GM21723 (cell line): ENCODE data around the gene PRKD3.

Source experiments
- ATAC-seq: cut with Tn5 transposase; IDR thresholded peaks from one replicate; pipeline ENCODE4 v1.9.1; 2021; ENCODE audit warnings: mild to moderate bottlenecking, moderate library complexity; ENCODE audit not compliant: unreplicated experiment

PRKD3 gene

GRCh38 chr2:37324786-37325624, at the start of gene PRKD3:
PRKD3 (minus strand) TSS chr2:37324833; CDS start chr2:37316524, 8,309 bp downstream.
- peak; percentile 72 for ATAC-seq

GRCh38 chr2:37372000-37372399, 47.4 kb upstream of the PRKD3 start:
- no peak for ATAC-seq

GRCh38 chr2:37370666-37371065, 46.0 kb upstream of the PRKD3 start:
- ATAC-seq = no peak

GRCh38 chr2:37367984-37368383, 43.4 kb upstream of the PRKD3 start:
- ATAC-seq = no peak

- no peak for ATAC-seq
Measured at GRCh38 chr2:37367310-37367709, 42.7 kb upstream of the PRKD3 start.

- no peak for ATAC-seq
Measured at GRCh38 chr2:37366773-37367172, 42.1 kb upstream of the PRKD3 start.

- ATAC-seq = peak; percentile 91
Measured at GRCh38 chr2:37365669-37366068, 41.0 kb upstream of the PRKD3 start.

- ATAC-seq = no peak
Measured at GRCh38 chr2:37364351-37364750, 39.7 kb upstream of the PRKD3 start.

- no peak for ATAC-seq
Measured at GRCh38 chr2:37361994-37362698, 37.5 kb upstream of the PRKD3 start.

GRCh38 chr2:37361216-37361815, 36.7 kb upstream of the PRKD3 start:
- ATAC-seq = no peak

- no peak for ATAC-seq
Measured at GRCh38 chr2:37358466-37358865, 33.8 kb upstream of the PRKD3 start.

GRCh38 chr2:37357530-37357929, 32.9 kb upstream of the PRKD3 start:
- ATAC-seq = no peak

- ATAC-seq = no peak
Measured at GRCh38 chr2:37357069-37357468, 32.4 kb upstream of the PRKD3 start.

GRCh38 chr2:37356299-37356698, 31.7 kb upstream of the PRKD3 start:
- no peak for ATAC-seq

GRCh38 chr2:37355735-37356134, 31.1 kb upstream of the PRKD3 start:
- no peak for ATAC-seq

GRCh38 chr2:37354531-37354930, 29.9 kb upstream of the PRKD3 start:
- ATAC-seq = no peak

- no peak for ATAC-seq
Measured at GRCh38 chr2:37350034-37350433, 25.4 kb upstream of the PRKD3 start.

GRCh38 chr2:37349231-37349860, 24.7 kb upstream of the PRKD3 start:
- no peak for ATAC-seq

GRCh38 chr2:37348155-37348554, 23.5 kb upstream of the PRKD3 start:
- ATAC-seq = no peak

- peak; percentile 58 for ATAC-seq
Measured at GRCh38 chr2:37344453-37345361, 20.1 kb upstream of the PRKD3 start, which contains the start of gene QPCT. QPCT (plus strand) TSS chr2:37344630; CDS start chr2:37344732, 102 bp downstream.
